ENCODE measurements around the gene ZBTB20.

DNA sequence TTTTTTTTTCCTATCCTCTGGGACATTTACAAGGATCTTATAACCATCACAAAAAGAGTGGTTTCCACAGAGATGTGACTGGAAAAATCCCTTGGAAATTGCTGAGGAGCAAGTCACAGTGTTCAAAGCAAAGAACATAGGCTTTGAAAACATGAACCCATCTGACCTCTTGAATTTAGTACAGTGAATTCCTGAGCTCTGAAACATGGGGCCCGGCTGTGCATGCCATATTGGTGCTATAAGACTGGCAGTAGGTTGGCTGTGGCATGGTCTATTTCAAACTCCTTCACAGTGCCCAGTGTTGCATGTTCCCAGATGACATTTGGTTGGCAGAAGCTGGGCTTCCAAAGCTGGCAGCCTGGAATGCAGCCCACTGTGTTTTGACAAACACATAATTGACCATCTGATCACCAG, 651.1 kb downstream of the ZBTB20 start:
- TF ChIP-seq, protein P1, sequence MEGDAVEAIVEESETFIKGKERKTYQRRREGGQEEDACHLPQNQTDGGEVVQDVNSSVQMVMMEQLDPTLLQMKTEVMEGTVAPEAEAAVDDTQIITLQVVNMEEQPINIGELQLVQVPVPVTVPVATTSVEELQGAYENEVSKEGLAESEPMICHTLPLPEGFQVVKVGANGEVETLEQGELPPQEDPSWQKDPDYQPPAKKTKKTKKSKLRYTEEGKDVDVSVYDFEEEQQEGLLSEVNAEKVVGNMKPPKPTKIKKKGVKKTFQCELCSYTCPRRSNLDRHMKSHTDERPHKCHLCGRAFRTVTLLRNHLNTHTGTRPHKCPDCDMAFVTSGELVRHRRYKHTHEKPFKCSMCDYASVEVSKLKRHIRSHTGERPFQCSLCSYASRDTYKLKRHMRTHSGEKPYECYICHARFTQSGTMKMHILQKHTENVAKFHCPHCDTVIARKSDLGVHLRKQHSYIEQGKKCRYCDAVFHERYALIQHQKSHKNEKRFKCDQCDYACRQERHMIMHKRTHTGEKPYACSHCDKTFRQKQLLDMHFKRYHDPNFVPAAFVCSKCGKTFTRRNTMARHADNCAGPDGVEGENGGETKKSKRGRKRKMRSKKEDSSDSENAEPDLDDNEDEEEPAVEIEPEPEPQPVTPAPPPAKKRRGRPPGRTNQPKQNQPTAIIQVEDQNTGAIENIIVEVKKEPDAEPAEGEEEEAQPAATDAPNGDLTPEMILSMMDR (IDR thresholded peaks at IDR 0.05): no peak
- TF ChIP-seq POLR2A (IDR thresholded peaks at IDR 0.05): no peak
- peak in 2 of 4 donors; percentile 14 to 15 for TF ChIP-seq POLR2AphosphoS5 (IDR thresholded peaks at IDR 0.05)
- no peak for TF ChIP-seq EP300 (IDR thresholded peaks at IDR 0.05)
